Urothelium cell line (cell line): ENCODE data around the gene NKD2.

Experiments used
- DNase-seq: peaks from one replicate; pipeline ENCODE4 v3.0.0; 2011; ENCODE audit warnings: low spot score, mixed read lengths
- FAIRE-seq: peaks from 2 replicates; lab custom pipeline; 2011; peaks lifted over from hg19 to GRCh38; lab: Jason Lieb, UNC

NKD2 gene

DNA sequence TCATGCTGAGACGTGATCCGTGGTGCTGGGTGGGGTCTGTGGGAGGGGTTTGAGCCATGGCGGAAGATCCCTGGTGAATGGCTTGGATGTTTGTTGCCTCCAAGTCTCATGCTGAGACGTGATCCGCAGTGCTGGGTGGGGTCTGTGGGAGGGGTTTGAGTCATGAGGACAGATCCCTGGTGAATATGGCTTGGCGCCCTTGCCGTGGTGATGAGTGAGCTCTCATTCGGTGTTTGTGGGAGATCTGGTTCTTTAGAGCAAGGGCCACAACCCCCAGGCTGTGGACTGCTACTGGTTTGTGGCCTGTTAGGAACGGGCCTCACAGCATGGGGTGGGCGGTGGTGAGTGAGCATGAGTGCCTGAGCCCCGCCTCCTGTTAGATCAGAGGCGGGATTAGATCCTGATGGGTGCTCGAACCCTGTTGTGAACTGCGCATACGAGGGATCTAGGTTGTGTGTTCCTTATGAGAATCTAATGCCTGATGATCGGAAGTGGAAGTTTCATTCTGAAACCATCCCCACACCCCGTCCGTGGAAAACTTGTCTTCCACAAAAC, 31.2 kb downstream of the NKD2 start:
- DNase-seq (no peak), FAIRE-seq (no peak)

DNA sequence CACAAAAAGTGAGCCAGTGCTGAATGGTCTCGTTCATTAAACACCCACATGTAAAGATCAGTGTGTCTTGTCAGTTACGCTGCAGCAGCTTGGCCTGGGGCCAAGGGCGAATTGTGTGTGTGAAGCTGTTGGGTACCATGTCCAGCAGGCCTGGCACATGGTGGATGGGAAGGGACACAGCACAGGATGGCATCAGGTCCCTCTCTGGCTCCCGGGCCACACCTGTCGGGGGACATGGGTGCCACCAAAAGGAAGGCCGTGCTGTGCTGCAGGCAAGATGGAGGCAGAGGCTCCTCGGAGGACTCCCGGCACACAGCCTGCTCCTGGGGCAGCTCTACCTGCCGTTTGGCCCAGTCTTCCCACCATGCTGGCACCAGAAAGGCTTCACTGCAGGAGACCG, 32.0 kb downstream of the NKD2 start:
- peak; percentile 40 for FAIRE-seq
- no peak for DNase-seq

DNA sequence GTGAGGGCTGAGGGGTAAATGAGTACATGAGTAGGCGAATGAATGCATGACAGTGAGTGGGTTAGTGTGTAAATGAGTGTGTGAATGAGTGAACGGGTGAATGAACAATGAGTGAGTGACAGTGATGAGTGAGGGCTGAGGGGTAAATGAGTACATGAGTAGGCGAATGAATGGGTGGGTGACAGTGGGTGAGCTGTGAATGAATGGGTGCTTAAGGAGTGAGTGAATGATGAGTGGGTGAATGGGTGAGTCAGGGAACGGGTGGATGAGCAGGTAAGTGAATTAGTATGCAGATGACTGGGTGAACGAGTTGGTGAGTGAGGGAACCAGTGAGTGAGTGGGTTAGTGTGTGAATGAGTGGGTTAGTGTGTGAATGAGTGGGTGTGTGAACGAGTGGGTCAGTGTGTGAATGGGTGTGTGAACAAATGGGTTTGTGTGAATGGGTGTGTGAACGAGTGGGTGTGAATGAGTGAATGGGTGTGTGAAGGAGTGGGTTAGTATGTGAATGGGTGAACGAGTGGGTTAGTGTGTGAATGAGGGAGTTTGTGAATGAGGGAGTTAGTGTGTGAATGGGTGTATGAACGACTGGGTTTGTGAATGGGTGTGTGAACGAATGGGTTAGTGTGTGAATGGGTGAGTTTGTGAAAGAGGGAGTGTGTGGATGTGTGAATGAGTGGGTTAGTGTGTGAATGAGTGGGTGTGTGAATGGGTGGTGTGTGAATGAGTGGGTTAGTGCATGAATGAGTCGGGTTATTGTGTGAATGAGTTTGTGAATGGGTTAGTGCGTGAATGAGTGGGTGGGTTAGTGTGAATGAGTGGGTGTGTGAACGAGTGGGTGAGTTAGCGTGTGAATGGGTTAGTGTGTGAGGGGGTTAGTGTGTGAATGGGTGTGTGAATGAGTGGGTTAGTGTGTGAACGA, 32.9 kb downstream of the NKD2 start:
- FAIRE-seq (peak; percentile 42), DNase-seq (no peak)

DNA sequence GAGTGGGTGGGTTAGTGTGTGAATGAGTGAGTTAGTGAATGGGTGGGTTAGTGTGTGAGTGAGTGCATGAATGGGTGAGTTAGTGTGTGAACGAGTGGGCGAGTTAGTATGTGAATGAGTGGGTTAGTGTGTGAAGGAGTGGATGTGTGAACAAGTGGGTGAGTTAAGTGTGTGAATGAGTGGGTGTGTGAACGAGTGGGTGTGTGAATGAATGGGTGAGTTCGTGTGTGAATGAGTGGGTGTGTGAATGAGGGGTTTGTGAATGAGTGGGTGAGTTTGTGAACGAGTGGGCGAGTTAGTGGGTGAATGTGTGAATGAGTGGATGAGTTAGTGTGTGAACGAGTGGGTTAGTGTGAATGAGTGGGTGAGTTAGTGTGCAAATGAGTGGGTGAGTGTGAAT, 34.0 kb downstream of the NKD2 start:
- FAIRE-seq = peak; percentile 56

DNA sequence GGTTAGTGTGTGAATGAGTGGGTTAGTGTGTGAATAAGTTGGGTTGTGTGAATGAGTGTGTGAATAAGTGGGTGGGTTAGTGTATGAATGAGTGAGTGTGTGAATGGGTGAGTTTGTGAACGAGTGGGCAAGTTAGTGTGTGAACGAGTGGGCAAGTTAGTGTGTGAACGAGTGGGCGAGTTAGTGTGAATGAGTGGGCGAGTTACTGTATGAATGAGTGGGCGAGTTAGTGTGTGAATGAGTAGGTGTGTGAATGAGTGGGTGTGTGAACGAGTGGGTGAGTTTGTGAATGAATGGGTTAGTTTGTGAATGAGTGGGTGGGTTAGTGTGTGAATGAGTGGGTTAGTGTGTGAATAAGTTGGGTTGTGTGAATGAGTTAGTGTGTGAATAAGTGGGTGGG, 34.7 kb downstream of the NKD2 start:
- DNase-seq = no peak
- peak; percentile 40 for FAIRE-seq

More for the DNA sequence above, 34.0 kb downstream of the NKD2 start:
- DNase-seq = no peak

DNA sequence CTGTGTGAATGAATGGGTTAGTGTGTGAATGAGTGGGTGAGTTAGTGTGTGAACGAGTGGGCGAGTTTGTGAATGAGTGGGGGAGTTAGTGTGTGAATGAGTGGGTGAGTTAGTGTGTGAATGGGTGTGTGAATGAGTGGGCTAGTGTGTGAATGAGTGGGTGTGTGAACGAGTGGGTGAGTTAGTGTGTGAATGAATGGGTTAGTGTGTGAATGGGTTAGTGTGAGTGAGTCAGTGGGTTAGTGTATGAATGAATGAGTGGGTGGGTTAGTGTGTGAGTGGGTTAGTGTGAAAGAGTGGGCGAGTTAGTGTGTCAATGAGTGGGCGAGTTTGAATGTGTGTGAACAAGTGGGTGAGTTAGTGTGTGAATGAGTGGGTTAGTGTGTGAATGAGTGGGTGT, 35.5 kb downstream of the NKD2 start:
- DNase-seq (no peak), FAIRE-seq (peak; percentile 44)

DNA sequence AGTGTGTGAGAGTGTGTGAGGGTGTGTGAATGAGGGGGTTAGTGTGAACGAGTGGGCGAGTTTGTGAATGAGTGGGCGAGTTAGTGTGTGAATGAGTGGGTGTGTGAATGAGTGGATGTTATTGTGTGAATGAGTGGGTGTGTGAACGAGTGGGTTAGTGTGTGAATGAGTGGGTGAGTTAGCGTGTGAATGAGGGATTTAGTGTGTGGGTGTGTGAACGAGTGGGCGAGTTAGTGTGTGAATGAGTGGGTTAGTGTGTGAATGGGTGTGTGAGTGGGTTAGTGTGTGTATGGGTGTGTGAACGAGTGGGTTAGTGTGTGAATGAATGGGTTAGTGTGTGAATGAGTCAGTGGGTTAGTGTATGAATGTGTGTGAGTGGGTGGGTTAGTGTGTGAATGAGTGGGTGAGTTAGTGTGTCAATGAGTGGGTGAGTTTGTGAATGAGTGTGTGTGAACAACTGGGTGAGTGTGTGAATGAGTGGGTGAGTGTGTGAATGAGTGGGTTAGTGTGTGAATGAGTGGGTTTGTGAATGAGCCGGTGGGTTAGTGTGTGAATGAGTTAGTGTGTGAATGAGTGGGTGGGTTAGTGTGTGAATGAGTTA, 37.5 kb downstream of the NKD2 start:
- FAIRE-seq (peak; percentile 72), DNase-seq (no peak)

DNA sequence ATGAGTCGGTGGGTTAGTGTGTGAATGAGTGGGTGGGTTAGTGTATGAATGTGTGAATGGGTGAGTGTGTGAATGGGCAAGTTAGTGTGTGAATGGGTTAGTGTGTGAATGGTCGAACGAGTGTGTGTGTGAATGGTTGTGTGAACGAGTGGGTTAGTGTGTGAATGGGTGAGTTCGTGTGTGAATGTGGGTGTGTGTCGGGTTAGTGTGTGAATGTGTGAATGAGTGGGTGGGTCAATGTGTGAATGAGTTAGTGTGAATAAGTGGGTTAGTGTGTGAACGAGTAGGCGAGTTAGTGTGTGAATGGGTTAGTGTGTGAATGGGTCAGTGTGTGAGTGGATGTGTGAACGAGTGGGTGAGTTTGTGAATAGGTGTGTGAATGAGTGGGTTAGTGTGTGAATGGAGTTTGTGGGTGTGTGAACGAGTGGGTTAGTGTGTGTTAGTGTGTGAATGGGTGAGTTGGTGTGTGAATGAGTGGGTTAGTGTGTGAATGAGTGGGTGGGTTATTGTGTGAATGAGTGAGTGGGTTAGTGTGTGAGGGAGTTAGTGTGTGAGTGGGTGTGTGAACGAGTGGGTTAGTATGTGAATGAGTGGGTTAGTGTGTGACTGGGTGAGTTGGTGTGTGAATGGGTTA, 38.8 kb downstream of the NKD2 start:
- FAIRE-seq = peak; percentile 61
- no peak for DNase-seq

DNA sequence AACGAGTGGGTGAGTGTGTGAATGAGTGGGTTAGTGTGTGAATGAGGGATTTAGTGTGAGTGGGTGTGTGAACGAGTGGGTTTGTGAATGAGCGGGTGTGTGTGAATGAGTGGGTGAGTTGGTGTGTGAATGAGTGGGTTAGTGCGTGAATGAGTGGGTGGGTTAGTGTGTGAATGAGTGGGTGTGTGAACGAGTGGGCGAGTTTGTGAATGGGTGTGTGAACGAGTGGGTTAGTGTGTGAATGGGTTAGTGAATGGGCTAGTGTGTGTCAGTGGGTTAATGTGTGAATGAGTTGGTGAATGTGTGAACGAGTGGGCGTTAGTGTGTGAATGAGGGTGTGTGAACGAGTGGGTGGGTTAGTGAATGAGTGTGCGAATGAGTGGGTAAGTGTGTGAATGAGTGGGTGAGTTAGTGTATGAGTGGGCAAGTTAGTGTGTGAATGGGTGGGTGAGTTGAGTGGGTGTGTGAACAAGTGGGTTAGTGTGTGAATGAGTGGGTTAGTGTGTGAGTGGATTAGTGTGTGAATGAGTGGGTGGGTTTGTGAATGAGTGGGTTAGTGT, 39.6 kb downstream of the NKD2 start:
- no peak for DNase-seq
- FAIRE-seq = no peak

DNA sequence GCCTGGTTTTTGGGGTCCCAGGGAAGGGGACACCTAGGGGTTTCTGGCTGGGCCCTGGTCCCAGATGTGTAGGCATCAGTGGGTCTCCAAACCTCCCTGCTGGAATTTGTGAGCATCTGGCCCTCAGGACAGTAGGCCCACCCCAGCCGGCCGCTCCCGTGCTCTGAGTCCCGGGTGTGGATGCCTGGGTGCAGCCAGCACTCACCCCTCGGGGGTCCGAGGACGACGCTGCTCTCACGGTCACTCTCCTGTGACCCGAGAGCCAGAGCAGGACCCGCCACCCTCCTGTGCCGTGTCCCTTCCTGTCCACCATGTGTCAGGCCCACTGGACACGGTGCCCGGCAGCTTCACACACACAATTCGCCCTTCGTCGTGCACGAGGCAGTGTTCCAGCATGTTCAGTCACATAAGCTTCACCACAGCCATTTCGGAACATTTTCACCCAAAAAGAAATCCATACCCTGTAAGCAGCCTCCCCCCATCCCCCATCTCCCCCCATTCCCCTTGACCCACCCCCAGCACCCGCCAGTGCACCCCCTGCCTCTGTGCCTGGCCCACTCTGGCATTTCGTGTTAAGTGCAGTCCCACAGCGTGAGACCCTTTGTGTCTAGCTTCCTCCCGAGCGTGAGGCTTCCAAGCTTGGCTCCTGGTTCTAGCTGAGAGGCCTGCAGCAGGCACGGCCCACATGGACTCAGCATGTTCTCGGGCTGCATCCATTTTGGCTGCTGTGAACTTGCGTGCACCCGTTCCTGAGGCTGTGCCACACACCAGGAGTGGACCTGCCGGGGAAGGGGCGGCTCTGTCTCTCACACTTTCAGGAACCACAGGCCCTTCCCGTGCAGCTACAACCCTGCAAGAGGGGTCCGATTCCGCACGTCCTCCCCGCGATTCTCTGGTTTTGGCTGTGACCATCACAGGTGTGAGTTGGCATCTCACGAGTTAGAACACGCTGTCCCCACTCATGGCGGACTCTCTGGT, 40.5 kb downstream of the NKD2 start:
- FAIRE-seq (no peak), DNase-seq (no peak)

DNA sequence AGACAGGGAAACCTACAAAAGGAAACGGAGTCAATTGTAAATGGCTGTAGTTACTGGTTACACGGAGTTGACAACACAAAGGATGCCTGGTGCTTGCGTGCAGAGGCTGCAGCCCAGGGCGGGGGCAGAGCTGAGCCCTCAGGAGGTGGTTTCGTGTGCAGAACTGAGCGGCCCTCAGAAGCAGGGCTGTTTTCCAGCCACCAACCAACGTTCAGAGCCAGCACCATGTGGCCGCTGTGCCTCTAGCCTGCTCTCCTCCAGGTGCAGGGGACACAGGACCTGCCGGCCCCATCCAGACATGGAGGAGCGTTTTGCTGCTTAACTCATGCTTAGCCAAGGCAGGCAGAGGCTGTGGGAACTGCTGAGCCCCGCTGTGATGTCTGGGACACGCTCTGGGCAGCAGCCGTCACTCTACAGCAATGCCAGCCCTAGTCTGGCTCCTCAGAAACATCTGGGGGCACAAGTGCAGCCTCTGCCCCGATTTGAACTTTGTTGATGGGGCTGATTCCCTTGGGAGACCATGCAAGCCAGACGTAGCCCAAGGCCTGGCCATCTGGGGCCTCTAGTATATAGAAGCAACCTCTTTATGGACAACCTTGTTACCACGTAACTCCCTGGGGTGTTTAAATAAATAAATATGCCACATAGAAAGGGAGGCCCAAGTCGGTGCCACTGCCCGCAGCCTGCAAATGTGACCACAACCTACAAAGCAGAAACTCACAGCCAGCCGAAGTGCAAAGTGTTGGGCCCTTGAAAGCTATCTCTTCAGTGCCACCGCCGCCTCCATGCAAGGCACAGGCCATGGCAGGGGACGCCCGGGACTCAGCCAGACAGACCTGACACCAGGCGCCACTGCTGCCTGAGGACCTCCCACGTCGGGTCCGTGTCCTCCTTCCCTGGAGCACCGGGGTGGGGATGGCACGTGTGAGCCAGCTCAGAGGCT, 42.1 kb downstream of the NKD2 start:
- no peak for DNase-seq
- FAIRE-seq = no peak

DNA sequence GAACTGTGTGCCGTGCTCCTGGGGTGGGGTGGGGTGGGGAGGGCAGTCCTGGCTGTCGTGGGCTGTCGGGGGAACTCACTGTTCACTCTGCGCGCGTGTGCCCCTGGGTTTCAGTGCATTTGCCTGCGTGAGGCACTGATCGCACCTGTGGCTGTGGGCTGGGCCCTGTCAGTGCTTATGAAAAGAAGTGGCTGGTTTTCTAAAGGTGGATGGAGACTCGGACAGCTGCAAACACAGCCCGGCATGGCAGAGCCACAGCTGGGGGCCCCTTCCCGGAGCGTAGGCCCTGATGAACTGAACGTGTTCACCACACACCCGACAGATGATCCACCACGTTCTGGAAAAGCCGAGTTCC, 42.7 kb downstream of the NKD2 start:
- no peak for DNase-seq
- FAIRE-seq = no peak

DNA sequence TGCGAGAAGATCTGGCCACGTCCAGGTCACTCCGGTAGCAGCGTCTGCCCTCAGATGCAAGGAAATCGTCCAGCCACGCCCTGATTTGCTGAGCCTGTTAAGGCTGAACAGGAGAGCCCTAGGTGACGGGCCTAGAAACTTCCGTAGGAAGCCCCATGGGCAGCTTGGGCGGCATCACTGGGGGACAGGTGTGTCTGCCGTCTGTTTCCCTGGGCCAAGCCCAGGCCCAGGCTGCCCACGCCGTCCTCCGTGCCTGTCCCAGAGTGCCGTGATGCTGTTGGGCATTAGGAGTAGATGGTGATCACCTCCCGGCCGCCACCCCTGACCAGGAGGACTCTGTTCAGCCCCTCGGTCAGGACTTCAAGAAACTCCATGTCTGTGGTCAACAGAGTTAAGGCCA, 43.5 kb downstream of the NKD2 start:
- DNase-seq (no peak), FAIRE-seq (no peak)

DNA sequence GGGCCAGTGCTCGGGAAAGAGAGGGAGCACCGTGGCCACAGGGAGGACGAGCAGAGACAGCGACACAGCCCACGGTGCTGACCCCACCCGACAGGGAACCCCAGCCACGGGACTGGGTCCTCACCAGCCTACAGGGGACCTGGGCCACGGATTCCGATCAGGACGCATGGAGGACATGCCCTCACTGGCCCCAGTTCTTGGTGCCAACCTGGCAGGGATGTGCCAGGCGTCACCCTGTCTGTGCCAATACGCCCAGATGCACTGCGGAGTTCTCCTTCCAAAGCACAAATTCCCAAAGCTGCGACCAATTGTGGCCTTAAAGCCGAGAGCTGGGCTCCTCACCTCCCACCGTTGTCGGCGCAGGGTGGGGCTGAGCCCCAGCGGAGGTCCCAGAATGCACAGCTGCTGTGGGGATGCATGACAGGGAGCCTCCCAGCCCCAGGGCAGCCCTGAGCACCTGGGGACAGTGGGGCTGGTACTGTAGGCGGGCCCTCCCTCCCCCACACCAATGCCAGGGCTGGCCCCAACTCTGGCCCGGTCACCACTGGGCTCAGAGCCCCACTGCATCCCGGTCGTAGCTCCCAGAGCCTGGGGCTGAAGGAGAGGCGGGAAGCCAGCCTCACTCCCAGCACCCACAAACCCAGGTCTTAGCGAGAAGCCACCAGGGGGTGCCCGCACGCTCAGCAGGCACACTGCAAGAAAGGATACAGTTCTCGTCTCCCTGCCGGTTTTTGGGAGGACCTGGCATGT, 44.2 kb downstream of the NKD2 start:
- DNase-seq (no peak), FAIRE-seq (no peak)

DNA sequence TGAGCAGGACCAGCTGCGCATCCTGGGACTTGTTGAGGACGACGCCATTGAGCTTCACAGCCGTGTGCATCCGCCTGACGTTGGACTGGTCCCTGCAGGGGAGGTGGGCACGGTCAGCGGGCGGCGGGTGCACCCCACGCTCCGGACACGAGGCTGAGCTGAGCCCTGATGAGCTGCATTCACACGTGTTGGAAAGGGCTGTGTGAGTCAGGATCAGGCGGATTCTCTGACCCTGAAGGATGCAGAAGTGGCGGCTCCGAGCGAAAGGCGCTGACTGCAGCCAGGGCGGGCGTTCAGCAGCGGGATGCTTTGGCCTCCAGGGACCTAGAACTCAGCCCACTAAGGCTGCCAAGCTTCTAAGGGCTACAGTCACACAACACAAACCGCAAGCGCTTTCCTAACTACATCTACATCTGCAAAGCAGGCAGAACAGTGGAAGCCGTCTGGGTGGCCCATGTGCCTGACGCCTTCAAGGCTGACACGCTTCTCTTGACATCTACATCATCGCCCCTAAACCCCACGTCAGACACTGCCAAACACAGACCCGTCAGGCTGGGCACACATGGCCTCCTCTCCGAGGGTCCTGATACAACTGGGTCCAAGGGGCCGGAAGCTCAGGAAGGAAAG, 44.9 kb downstream of the NKD2 start:
- no peak for FAIRE-seq
- no peak for DNase-seq

DNA sequence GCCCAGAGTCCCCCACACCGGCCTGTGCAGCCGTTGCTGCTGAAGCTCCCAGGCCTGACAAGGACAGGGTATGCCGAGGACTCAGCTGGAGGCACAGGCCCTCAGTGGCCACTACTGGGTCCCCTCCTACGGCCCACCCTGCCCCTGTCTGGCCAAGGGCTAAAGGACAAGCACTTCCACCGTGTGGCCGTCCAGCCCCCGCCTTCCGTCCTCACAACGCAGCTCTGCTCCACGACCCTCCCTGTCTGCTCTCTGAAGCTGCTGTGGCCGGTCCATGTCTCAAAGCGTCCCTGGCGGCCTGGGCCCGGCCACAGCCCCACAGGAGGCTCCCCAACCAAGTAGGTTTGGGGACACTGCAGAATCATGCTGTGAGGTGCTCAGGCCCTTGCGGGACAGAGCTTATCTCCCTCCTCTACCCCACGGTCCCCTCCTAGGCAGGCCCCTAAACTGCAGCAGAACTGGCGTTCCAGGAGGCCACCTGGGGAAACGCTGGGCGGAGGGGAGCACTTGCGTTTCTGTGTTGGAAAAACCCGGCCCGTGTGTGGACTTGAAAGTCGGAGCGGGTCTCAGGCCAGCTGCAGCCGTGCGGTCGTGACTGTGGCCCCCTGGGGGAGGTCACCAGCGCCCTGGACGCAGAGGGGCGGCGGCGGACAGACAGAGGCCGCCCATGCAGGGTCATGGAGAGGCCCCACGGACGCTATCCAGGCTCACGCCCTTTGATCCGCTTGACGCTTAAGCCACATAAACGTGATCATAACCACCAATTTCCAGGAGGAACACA, 45.6 kb downstream of the NKD2 start:
- DNase-seq (no peak), FAIRE-seq (no peak)
